ENCODE results near the gene THSD4. TPM values are rescaled to one million over a fixed set of nuclear protein-coding genes. Genes with fewer than 3 reads are reported as not detected.

The THSD4 gene
- total and polyA plus RNA-seq, 2 of the 8 experiments (the other 6 are each of a cell fraction or from before 2014, with no cell fraction given), result 2.5 to 6.2 TPM

DNA sequence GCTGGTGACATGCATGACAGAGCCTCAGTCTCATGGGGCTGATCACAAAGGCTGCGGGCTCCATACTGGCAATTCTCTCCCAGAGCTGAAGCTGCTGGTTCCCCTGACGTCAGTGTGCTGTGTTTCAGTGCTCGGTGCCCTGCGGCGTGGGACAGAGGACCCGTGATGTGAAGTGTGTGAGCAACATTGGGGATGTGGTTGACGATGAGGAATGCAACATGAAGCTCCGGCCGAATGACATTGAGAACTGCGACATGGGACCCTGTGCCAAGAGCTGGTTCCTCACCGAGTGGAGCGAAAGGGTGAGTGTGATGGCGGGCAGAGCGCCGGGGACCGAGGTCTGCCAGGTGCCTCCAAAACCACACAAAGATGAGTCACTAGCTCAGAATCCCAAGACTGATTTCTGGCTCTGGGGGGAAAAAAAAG, 633.0 kb downstream of the THSD4 start:
- Histone ChIP-seq H3K79me2 (ENCODE audit: control insufficient read depth in 1 of 2, insufficient read depth in 2 of 2, low read length in 2 of 2) (no peaks in the 10 kb centered on the region), H3K23me2 (ENCODE audit: low read depth, low read length) (no peaks in the 10 kb centered on the region), H2BK15ac (ENCODE audit: low read length) (no peak overlapping the region), H2BK20ac (ENCODE audit: low read length) (no peak overlapping the region), H3K4me2 (ENCODE audit: insufficient read depth in 1 of 2, low read depth in 2 of 2, low read length in 2 of 2) (no peak overlapping the region), H2BK12ac (ENCODE audit: low read depth, low read length) (no peak overlapping the region), H3K36me3 (ENCODE audit: control insufficient read depth in 2 of 4, insufficient read depth in 4 of 4, low read length in 3 of 4) (no peaks in the 10 kb centered on the region), H4K91ac (replicated peaks; ENCODE audit: insufficient read length, low read length) (no peak overlapping the region), H4K5ac (ENCODE audit: insufficient read length, low read depth, low read length) (no peak overlapping the region), H3K79me1 (ENCODE audit: low read depth, low read length) (no peaks in the 10 kb centered on the region), H3K27ac (ENCODE audit: low read depth, low read length) (no peak overlapping the region), H3K9ac (replicated peaks in 1 of 4; ENCODE audit: extremely low read depth in 1 of 4, low read depth in 3 of 4, low read length in 3 of 4) (no peak overlapping the region), H3K4me1 (replicated peaks in 1 of 4; ENCODE audit: control insufficient read depth in 3 of 4, insufficient read depth in 4 of 4, low read length in 3 of 4) (no peaks in the 10 kb centered on the region), H3K23ac (ENCODE audit: insufficient read length) (no peak overlapping the region), H4K8ac (ENCODE audit: extremely low read depth, insufficient read depth, low read length) (no peak overlapping the region; the same call in 1 of the 2 replicates), H3K56ac (replicated peaks; ENCODE audit: insufficient read length, low read depth, low read length) (no peak overlapping the region), H3K4ac (replicated peaks; ENCODE audit: insufficient read length, low read depth, low read length) (no peak overlapping the region), H3K27me3 (replicated peaks in 1 of 4; ENCODE audit: control insufficient read depth in 3 of 4, extremely low read depth in 1 of 4, insufficient read depth in 3 of 4, low read length in 3 of 4) (no peaks in the 10 kb centered on the region), H3K14ac (ENCODE audit: insufficient read length) (no peak overlapping the region), H3K9me3 (ENCODE audit: insufficient read depth in 2 of 2, low read depth in 1 of 2, low read length in 1 of 2) (no peaks in the 10 kb centered on the region), H2AK5ac (ENCODE audit: low read depth, low read length) (no peak overlapping the region), H2BK120ac (replicated peaks; ENCODE audit: low read depth, low read length) (no peak overlapping the region), H3K18ac (ENCODE audit: extremely low read depth, low read length) (no peak overlapping the region), H2BK5ac (ENCODE audit: low read depth, low read length) (no peak overlapping the region), H3K4me3 (ENCODE audit: extremely low read depth in 1 of 4, insufficient read depth in 2 of 4, low read depth in 3 of 4, low read length in 4 of 4) (no peak overlapping the region), H4K20me1 (replicated peaks in 1 of 2; ENCODE audit: control insufficient read depth in 1 of 2, insufficient read depth in 2 of 2, low read length in 2 of 2) (peaks cover 0 to 3% of the 10 kb centered on the region in 2 experiments), H2AFZ (ENCODE audit: low read length) (no peak overlapping the region)
- no peak for TF ChIP-seq FOSL1 (IDR thresholded peaks at IDR 0.05; ENCODE audit: insufficient read depth, low read depth, low read length)
- no peak for TF ChIP-seq TBP (IDR thresholded peaks at IDR 0.05; ENCODE audit: low read depth, low read length)
- TF ChIP-seq POLR2A (IDR thresholded peaks at IDR 0.05; ENCODE audit: control extremely low read depth in 1 of 2, low read depth in 2 of 2, low read length in 2 of 2), result no peak
- FAIRE-seq (no peak), DNase-seq (ENCODE audit: low read depth in 1 of 2, low spot score in 2 of 2) (no peak)
- ChIA-PET CTCF (ENCODE audit: partially characterized antibody) (interaction anchor here (0.5 to 1.4 kb wide), 4 partner anchors 9 to 547 kb away, joined by 3 to 5 read pairs (median 3); no protein-coding TSS in a partner anchor), POLR2A (ENCODE audit: partially characterized antibody) (no interaction called here)
- 94% methylated on average over 16 of the region's 16 CpGs; no CpG with 5 or more reads in 1 of the 2 experiments for WGBS, 2 experiments (ENCODE audit: extremely low coverage in 1 of 2, insufficient coverage in 1 of 2, insufficient read length in 1 of 2, insufficient replicate concordance in 2 of 2, low coverage in 1 of 2, low lambda C conversion rate in 2 of 2, missing lambda C conversion rate in 1 of 2)

All from H1 (cell line).